B cell (primary cell): ENCODE data around the gene IMMP2L.

ENCODE experiments used
- CTCF ChIP-seq: fragments of 200-600 bp; IDR thresholded peaks from one replicate; pipeline ENCODE4 v1.8.0; 2022; ENCODE audit warnings: antibody characterized with exemption, mild to moderate bottlenecking
- EZH2 ChIP-seq: IDR thresholded peaks from 2 replicates; pipeline ENCODE4 v1.6.1; 2012; ENCODE audit warnings: borderline replicate concordance, low read depth, mild to moderate bottlenecking, moderate library complexity, low read length; ENCODE audit not compliant: insufficient read depth, poor library complexity, severe bottlenecking

DNA sequence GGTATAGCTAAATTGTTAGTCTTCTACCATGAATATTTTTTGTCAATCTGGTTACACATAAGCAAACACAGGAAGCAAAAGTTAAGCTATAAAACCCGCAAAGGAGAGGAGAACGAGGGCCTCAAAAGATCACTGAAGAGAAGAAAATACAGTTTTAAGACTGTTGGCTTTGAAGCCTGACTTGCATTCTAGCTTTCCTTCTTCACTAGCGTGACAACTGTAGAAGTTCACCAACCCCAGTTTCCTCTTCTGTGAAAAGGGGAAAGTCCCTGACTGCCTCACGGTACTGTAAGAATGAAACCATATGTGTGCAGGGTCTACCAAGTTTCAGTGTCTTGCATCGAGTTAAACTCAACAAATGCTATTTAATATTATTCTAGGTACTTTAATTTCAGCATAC lies 478.9 kb downstream of the IMMP2L start:
- TF ChIP-seq CTCF (no peak), EZH2 (no peak)
